ENCODE results near the gene SPATA6.
"Not testable (repeated sequence)": the region's sequence is repeated elsewhere in the genome, so short reads cannot be mapped to it uniquely, and the experiment has no call there.

SPATA6 gene

GRCh38 chr1:48462716-48463302 is 9.2 kb downstream of the SPATA6 start:
- no peak for DNase-seq (ENCODE audit: low read depth in 2 of 2)

GRCh38 chr1:48450505-48450904 is 21.5 kb downstream of the SPATA6 start:
- no peak for DNase-seq (ENCODE audit: low read depth in 2 of 2)

- no peak for DNase-seq (ENCODE audit: low read depth in 2 of 2)
These were observed 23.1 kb downstream of the SPATA6 start for GRCh38 chr1:48448932-48449331.

- not testable (repeated sequence) for DNase-seq (ENCODE audit: low read depth in 2 of 2)
These were observed 27.8 kb downstream of the SPATA6 start for GRCh38 chr1:48444186-48444585.

DNA sequence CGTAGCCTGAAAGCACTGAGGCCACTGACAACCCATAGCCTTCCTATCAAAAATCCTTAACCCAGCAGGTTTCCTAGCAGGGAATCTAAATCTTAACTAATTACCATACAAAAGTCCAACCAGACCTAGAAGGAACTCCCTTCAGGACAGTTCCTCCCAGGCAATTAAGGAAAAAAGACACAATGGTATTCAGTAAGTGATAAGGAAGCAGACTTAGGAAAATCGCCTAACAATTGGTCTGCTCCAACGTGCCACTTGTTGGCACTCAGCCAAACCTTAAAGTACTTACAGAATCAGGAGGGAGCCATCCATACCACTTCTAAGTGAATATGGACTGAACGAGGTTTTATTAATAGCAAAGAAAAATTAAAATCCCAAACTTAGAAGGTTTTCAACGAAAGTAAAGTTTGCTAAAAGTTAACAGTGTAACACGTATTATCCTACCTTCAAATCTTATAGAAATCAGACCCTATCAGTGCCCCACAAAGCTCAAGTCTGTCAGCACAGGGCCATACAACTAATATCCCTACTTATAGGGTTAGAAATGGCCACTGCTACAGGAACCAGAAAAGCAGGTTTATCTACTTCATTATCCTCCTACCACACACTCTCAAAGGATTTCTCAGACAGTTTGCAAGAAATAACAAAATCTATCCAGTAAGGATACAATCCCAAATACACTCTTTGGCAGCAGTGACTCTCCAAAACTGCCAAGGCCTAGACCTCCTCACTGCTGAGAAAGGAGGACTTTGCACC is 29.0 kb downstream of the SPATA6 start:
- DNase-seq (ENCODE audit: low read depth in 2 of 2) = no peak

DNA sequence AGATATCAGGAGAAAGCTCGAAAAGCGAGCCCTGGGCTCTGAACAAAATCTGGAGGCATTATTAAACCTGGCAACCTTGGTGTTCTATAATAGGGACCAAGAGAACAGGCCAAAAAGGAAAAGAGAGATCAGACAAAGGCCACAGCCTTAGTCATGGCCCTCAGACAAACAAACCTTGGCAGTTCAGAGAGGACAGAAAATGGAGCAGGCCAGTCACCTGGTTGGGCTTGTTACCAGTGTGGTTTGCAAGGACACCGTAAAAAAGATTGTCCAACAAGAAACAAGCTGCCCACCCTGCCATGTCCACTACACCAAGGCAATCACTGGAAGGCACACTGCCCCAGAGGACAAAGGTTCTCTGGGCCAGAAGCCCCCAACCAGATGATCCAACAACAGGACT is 31.2 kb downstream of the SPATA6 start:
- not testable (repeated sequence) for DNase-seq (ENCODE audit: low read depth in 2 of 2)

DNA sequence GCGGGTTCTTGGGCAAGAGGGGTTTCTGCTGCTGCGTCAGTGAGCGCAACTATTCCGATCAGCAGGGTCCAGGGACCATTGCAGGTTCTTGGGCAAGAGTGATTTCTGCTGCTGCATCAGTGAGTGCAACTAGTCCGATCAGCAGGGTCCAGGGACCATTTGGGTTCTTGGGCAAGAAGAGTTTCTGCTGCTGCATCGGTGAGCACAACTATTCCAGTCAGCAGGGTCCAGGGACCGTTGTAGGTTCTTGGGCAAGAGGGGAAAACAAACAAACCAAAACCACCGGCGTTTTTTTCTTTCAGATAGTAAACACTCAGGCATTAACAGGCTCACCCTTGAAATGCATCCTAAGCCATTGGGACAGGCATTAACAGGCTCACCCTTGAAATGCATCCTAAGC is 32.6 kb downstream of the SPATA6 start:
- DNase-seq (ENCODE audit: low read depth in 2 of 2) = no peak

DNA sequence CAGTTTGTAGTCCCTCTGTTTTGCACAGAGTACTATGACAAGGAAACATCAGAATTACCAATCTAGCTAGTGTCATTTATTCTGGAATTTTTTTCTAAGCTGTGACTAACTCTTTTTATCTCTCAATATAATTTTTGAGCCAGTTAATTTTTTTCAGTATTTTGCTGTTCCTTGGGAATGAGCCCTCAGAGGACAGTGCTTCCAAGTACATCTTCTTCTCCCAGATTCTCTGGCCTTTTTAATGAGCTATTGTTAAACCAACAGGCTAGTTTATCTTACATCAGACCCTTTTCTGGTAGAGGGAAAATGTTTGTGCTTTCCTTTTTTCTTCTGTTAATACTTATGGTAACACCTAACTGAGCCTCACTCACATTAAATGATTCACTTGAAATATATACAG is 34.6 kb downstream of the SPATA6 start:
- not testable (repeated sequence) for DNase-seq (ENCODE audit: low read depth in 2 of 2)

DNA sequence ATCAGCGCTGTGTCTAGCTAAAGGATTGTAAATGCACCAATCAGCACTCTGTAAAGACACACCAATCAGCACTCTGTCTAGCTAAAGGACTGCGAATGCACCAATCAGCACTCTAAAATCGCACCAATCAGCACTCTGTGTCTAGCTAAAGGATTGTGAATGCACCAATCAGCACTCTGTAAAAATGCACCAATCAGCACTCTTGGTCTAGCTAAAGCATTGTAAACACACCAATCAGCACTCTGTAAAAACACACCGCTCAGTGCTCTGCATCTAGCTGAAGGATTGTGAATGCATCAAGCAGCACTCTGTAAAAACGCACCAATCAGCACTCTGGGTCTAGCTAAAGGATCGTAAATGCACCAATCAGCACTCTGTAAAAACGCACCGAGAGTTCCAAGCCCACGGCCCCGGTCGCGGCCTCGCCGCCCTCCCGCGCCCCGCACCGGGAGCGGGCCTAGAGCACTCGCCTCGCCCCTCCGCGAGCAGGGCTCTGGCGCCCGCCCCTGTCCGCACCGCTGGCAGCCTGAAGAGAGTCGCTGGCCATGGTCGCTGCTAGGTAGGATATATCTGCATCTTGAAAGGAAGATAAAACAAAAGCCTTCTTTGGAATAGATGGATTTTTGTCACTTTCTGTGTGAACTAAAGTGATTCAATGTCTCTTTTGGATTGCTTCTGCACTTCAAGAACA is 36.5 kb downstream of the SPATA6 start:
- not testable (repeated sequence) for DNase-seq (ENCODE audit: low read depth in 2 of 2)

GRCh38 chr1:48430832-48431231 is 41.2 kb downstream of the SPATA6 start:
- no peak for DNase-seq (ENCODE audit: low read depth in 2 of 2)

DNA sequence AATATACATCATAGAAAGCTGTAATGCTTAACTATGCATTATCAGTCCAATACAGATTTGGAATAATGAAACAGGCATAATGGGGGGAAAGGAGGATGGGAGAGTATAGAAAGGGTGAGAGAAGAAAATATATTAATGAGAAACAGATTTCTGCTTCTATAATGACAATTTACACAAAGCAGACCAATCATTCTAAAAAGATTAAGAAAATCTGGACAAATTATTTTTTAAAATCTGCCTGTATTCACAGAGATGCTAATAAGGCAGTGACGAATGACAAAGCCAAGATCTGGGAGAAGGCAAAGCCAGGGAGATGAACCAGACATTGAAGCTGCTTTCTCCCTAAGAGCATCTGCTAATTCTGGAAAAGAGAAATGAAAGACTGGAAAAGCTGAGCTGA is 50.0 kb downstream of the SPATA6 start:
- no peak for DNase-seq (ENCODE audit: low read depth in 2 of 2)

GRCh38 chr1:48418742-48419141 is 53.3 kb downstream of the SPATA6 start:
- DNase-seq (ENCODE audit: low read depth in 2 of 2) = no peak

DNA sequence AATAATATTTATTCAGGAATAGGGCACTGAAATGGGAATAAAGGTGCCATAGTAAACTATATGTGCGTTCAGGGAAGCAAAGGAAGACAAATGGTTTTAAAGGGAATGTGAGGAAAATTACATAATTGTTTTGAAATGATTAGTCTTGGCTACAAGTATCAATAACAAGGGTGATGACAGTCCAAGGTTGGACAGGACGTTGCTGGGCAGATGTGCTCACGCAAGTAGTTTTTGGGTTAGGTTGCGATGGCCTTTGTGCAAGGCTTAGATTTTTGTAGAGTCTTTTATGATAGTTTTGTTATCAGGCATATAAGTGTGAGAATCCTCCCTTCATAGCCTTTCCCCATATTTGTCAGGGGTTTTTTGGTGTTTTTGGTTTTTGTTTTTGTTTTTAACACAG is 57.0 kb downstream of the SPATA6 start:
- no peak for DNase-seq (ENCODE audit: low read depth in 2 of 2)

- DNase-seq (ENCODE audit: low read depth in 2 of 2) = no peak
These were observed 57.7 kb downstream of the SPATA6 start for GRCh38 chr1:48414264-48414663.

- DNase-seq (ENCODE audit: low read depth in 2 of 2) = no peak
These were observed 66.1 kb downstream of the SPATA6 start for GRCh38 chr1:48405940-48406339.

DNA sequence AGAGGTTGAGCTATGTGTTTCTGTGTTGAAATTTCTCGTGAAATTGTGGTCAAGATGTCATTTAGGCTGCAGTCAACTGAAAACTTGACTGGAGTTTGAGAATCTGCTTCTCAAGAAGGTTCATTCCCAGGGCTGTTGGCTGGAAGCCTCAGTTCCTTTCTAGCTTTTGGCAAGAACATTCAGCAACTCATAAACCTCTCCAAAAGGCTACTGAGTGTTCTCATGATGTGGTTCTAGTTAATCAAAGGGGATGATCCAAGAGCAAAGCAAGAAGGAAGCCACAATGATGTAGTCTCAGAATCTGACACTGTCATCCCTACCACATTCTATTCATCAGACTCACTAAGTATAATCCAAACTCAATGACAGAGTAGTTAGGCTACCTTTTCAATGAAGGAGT is 66.6 kb downstream of the SPATA6 start:
- no peak for DNase-seq (ENCODE audit: low read depth in 2 of 2)

DNA sequence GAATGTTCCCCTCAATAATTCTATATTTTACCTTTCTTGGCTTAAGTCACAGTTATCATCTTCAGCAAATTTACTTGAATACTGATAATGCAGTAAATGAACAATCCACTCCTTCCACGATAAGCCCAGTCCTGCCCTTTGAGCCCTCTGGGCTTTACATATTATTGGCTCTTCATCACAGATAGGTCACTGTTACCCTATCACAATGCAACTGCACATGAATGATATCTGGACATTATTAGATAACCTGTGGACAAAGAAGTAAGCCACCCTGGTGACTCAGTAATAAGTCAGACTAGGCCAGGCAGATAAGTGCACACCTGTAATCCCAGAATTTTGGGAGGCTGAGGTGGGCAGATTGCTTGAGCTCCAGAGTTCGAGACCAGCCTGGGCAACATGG is 69.4 kb downstream of the SPATA6 start:
- DNase-seq (ENCODE audit: low read depth in 2 of 2) = no peak

- no peak for DNase-seq (ENCODE audit: low read depth in 2 of 2)
These were observed 75.8 kb downstream of the SPATA6 start for GRCh38 chr1:48396208-48396607.

DNA sequence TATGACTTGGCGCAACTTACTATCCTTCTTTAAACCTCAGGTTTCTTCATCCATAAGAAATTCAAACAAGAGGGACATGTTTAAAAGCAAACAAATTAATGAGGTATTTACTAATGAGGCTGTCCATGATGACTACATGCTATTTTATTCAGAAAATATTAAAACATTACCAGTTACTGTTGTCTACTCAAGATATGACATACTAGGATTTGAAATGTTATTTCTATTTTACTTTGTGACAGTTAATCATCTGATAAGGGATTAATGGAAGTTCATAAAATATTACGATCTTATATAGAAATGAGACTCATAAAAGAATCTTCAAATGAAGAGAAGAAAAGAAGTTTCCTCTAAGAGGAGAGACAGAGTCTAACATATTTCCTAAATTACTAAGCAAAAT is 80.1 kb downstream of the SPATA6 start:
- DNase-seq (ENCODE audit: low read depth in 2 of 2) = no peak

DNA sequence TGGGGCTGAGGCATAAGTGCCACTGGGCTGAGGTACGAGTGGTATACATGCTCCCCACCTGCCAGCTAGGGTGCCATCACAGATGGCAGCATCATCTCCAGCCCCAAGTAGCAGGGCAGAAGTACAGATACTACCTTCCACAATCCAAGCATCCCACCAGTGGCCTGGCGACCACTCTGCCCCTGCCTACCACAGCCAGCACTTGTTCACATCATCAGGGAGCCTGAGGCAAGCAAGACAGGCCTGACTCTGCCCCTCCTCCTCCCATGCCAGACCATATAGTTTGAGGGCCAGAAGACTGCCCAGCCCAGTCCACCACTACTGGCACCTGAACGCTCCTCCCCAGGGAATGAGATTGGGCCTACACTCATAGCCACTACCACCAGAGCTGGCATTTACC is 84.6 kb downstream of the SPATA6 start:
- DNase-seq (ENCODE audit: low read depth in 2 of 2) = no peak

DNA sequence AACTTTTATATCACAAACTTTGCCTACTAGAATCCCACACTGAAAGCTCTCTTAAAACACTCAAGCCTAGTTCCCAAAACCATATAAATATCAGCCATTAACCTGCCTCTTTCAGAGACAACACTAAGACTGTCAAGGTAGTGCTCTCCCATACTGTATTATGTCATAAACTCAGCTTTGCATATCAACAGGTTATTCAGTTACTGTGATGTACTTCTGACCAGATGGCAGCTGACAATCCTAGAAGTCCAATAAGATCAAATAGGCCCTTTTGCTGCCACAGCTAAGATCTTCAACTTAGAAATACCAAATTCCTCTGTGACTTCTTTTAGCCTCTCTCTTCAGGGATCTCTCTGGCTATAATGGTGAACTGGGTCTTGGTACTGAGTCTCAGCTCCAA is 97.2 kb downstream of the SPATA6 start:
- no peak for DNase-seq (ENCODE audit: low read depth in 2 of 2)

DNA sequence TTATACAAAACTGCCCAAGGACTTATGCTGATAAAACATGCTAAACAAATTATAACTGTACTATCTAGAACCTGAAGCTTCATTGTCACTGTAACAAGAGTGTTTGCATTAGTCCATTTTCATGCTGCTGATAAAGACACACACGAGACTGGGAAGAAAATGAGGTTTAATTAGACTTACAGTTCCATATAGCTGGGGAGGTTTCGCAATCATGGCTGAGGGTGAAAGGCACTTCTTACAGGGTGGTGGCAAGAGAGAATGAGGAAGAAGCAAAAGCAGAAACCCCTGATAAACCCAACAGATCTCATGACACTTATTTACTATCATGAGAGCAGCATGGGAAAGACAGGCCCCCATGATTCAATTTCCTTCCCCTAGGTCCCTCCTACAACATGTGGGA is 100.4 kb downstream of the SPATA6 start:
- no peak for DNase-seq (ENCODE audit: low read depth in 2 of 2)

DNA sequence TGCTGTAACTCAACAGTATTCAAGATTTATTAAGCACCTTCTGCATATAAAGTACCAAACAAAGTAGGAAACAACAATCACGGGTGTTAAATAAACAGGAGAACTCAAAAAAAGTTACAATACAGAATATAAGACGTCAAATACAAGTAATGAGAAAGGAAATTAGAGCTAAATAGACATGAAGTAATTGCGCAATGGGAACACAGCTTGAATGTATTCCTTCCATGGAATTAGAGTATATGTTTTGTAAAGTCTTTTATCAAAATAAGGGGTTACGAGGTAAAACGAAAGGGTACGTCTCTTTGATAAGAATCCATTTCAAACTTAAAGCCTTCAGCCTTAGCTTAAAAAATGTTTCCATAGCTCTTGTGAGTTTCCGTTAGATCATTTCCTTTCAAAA is 109.1 kb downstream of the SPATA6 start:
- no peak for DNase-seq (ENCODE audit: low read depth in 2 of 2)

Measured in stimulated activated CD8-positive, alpha-beta memory T cell treated with anti-CD3 and anti-CD28 coated beads, Interleukin-15, amount 100 ng/mL, for 48 hours (primary cell).